DND-41 (cell line): ENCODE data around the gene STOX2.

ENCODE experiments used
- ATAC-seq: fragments of 200-7000 bp; cut with Tn5 transposase; 3 replicates; pipeline ENCODE4 v1.9.1; 2021; ENCODE audit warnings: low read depth; ENCODE audit not compliant: insufficient read depth
- DNase-seq: peaks from one replicate; pipeline ENCODE4 v3.0.0-alpha.2; 2020
- H2AFZ ChIP-seq: 2 replicates; pipeline ENCODE4 v1.6.0; 2012; ENCODE audit warnings: low read depth, low read length
- H3K27ac ChIP-seq: 2 replicates; pipeline ENCODE4 v1.5.1; 2012; ENCODE audit warnings: low read length, inconsistent platforms
- H3K27me3 ChIP-seq: fragments of 200-600 bp; sonication (generic); 2 replicates; pipeline ENCODE4 v1.6.0; 2012; ENCODE audit warnings: low read length, mild to moderate bottlenecking, inconsistent platforms; ENCODE audit not compliant: insufficient read depth, poor library complexity
- H3K36me3 ChIP-seq: 2 replicates; pipeline ENCODE4 v1.5.1; 2012; ENCODE audit warnings: low read length, inconsistent platforms; ENCODE audit not compliant: insufficient read depth
- H3K4me1 ChIP-seq: 2 replicates; pipeline ENCODE4 v1.5.1; 2012; ENCODE audit warnings: mild to moderate bottlenecking, low read length; ENCODE audit not compliant: insufficient read depth
- H3K4me2 ChIP-seq: 2 replicates; pipeline ENCODE4 v1.6.0; 2012; ENCODE audit warnings: mild to moderate bottlenecking, moderate library complexity, low read length, inconsistent platforms; ENCODE audit not compliant: insufficient read depth
- H3K4me3 ChIP-seq, 2 experiments: fragments of 200-600 bp in 1 of 2; shearing (Covaris generic) in 1 of 2; 2 replicates each; pipeline ENCODE4 v1.5.1; 2012 to 2016; ENCODE audit warnings: inconsistent platforms in 2 of 2, low read length in 2 of 2, mild to moderate bottlenecking in 2 of 2, low read depth in 1 of 2, moderate library complexity in 1 of 2
- H3K79me2 ChIP-seq: 2 replicates; pipeline ENCODE4 v1.6.0; 2012; ENCODE audit warnings: low read length, inconsistent platforms; ENCODE audit not compliant: insufficient read depth
- H3K9ac ChIP-seq: 2 replicates; pipeline ENCODE4 v1.6.0; 2012; ENCODE audit warnings: low read depth, mild to moderate bottlenecking, inconsistent platforms, low read length, moderate library complexity
- H3K9me3 ChIP-seq: 2 replicates; pipeline ENCODE4 v1.5.1; 2012; ENCODE audit warnings: low read length, moderate library complexity, mild to moderate bottlenecking, inconsistent platforms; ENCODE audit not compliant: insufficient read depth, severe bottlenecking
- H4K20me1 ChIP-seq: 2 replicates; pipeline ENCODE4 v1.6.0; 2012; ENCODE audit warnings: low read length; ENCODE audit not compliant: insufficient read depth
- CTCF ChIP-seq: IDR thresholded peaks from 2 replicates; pipeline ENCODE4 v1.5.1; 2012; ENCODE audit warnings: borderline replicate concordance, low read length, moderate library complexity, mild to moderate bottlenecking; ENCODE audit not compliant: poor library complexity, severe bottlenecking; ENCODE audit errors: extremely low read depth
- EZH2 ChIP-seq: IDR thresholded peaks from 3 replicates; pipeline ENCODE4 v1.6.1; 2012; ENCODE audit warnings: borderline replicate concordance, low read depth, mild to moderate bottlenecking, moderate library complexity, low read length, inconsistent platforms; ENCODE audit not compliant: severe bottlenecking

STOX2 gene

GRCh38 chr4:184030036-184030435 is 124.9 kb downstream of the STOX2 start:
- Histone ChIP-seq H3K79me2 (no peaks in the 10 kb centered on the region), H3K4me2 (no peak overlapping the region), H3K4me3 (no peak overlapping the region), H4K20me1 (no peaks in the 10 kb centered on the region), H3K27me3 (no peaks in the 10 kb centered on the region), H3K4me1 (peaks cover 26% of the 10 kb centered on the region), H3K9ac (no peak overlapping the region), H2AFZ (no peak overlapping the region), H3K36me3 (no peaks in the 10 kb centered on the region), H3K9me3 (no peaks in the 10 kb centered on the region), H3K27ac (no peak overlapping the region)
- ATAC-seq (no peak), DNase-seq (no peak)
- TF ChIP-seq EZH2 (no peak), CTCF (no peak)

- Histone ChIP-seq H4K20me1 (no peaks in the 10 kb centered on the region), H3K4me1 (peaks cover 26% of the 10 kb centered on the region), H3K9me3 (no peaks in the 10 kb centered on the region), H3K27me3 (no peaks in the 10 kb centered on the region), H2AFZ (no peak overlapping the region), H3K9ac (no peak overlapping the region), H3K27ac (no peak overlapping the region), H3K79me2 (no peaks in the 10 kb centered on the region), H3K4me2 (no peak overlapping the region), H3K36me3 (no peaks in the 10 kb centered on the region), H3K4me3 (no peak overlapping the region)
- ATAC-seq (no peak), DNase-seq (no peak)
- TF ChIP-seq CTCF (no peak), EZH2 (no peak)
Measured at GRCh38 chr4:184030764-184031163, 125.7 kb downstream of the STOX2 start.

- Histone ChIP-seq H3K9me3 (no peaks in the 10 kb centered on the region), H3K27me3 (no peaks in the 10 kb centered on the region), H4K20me1 (no peaks in the 10 kb centered on the region), H3K4me3 (no peak overlapping the region), H3K36me3 (no peaks in the 10 kb centered on the region), H3K79me2 (no peaks in the 10 kb centered on the region), H3K9ac (no peak overlapping the region), H3K4me1 (peaks cover 26% of the 10 kb centered on the region), H2AFZ (no peak overlapping the region), H3K4me2 (no peak overlapping the region), H3K27ac (no peak overlapping the region)
- ATAC-seq (no peak), DNase-seq (no peak)
- no peak for TF ChIP-seq EZH2
- TF ChIP-seq CTCF: no peak
Measured at GRCh38 chr4:184032091-184032490, 127.0 kb downstream of the STOX2 start.

GRCh38 chr4:184039963-184040383 is 134.9 kb downstream of the STOX2 start:
- Histone ChIP-seq H3K9ac (no peak overlapping the region), H3K9me3 (no peaks in the 10 kb centered on the region), H3K27me3 (no peaks in the 10 kb centered on the region), H3K36me3 (no peaks in the 10 kb centered on the region), H3K4me3 (no peak overlapping the region), H3K79me2 (no peaks in the 10 kb centered on the region), H3K27ac (no peak overlapping the region), H3K4me1 (no peaks in the 10 kb centered on the region), H2AFZ (no peak overlapping the region), H4K20me1 (no peaks in the 10 kb centered on the region), H3K4me2 (no peak overlapping the region)
- ATAC-seq (no peak), DNase-seq (no peak)
- TF ChIP-seq EZH2 (no peak), CTCF (no peak)
